ENCODE results near the gene DCAF11.

DCAF11 gene

GRCh38 chr14:24145219-24145618, 30.6 kb downstream of the DCAF11 start:
- Histone ChIP-seq H3K9ac (ENCODE audit: low read length in 2 of 2) (peak overlapping the region; percentile 29 to 93), H3K4me3 (ENCODE audit: low read length in 2 of 2) (no peak overlapping the region), H3K27me3 (ENCODE audit: control insufficient read depth in 1 of 2, insufficient read depth in 2 of 2, low read length in 2 of 2) (no peaks in the 10 kb centered on the region), H3K4me1 (ENCODE audit: control insufficient read depth, insufficient read depth, low read length) (peaks cover 43% of the 10 kb centered on the region), H3K36me3 (ENCODE audit: control insufficient read depth in 2 of 2, insufficient read depth in 2 of 2, low read length in 2 of 2) (peaks cover 11 to 17% of the 10 kb centered on the region in 2 donors), H3K27ac (ENCODE audit: low read length) (peak overlapping the region; percentile 88), H3K9me3 (ENCODE audit: control insufficient read depth in 2 of 2, low read length in 2 of 2) (no peaks in the 10 kb centered on the region)

GRCh38 chr14:24145690-24146452, 31.3 kb downstream of the DCAF11 start:
- Histone ChIP-seq H3K9ac (ENCODE audit: low read length in 2 of 2) (peak overlapping the region; percentile 89 to 93), H3K4me3 (ENCODE audit: low read length in 2 of 2) (peak overlapping the region; percentile 95 to 100), H3K4me1 (ENCODE audit: control insufficient read depth, insufficient read depth, low read length) (peaks cover 42% of the 10 kb centered on the region), H3K36me3 (ENCODE audit: control insufficient read depth in 2 of 2, insufficient read depth in 2 of 2, low read length in 2 of 2) (peaks cover 17 to 23% of the 10 kb centered on the region in 2 donors), H3K27ac (ENCODE audit: low read length) (peak overlapping the region; percentile 88), H3K9me3 (ENCODE audit: control insufficient read depth in 2 of 2, low read length in 2 of 2) (no peaks in the 10 kb centered on the region), H3K27me3 (ENCODE audit: control insufficient read depth in 1 of 2, insufficient read depth in 2 of 2, low read length in 2 of 2) (no peaks in the 10 kb centered on the region)

- H3K9ac ChIP-seq (ENCODE audit: low read length in 2 of 2): peak within 1 kb of the TSS; percentile 89 to 93
- peaks cover 39% of the 10 kb centered on the region for H3K4me1 ChIP-seq (ENCODE audit: control insufficient read depth, insufficient read depth, low read length)
- peaks cover 22 to 29% of the 10 kb centered on the region in 2 donors for H3K36me3 ChIP-seq (ENCODE audit: control insufficient read depth in 2 of 2, insufficient read depth in 2 of 2, low read length in 2 of 2)
- H3K4me3 ChIP-seq (ENCODE audit: low read length in 2 of 2): peak within 1 kb of the TSS; percentile 95 to 100
- no peaks in the 10 kb centered on the region for H3K9me3 ChIP-seq (ENCODE audit: control insufficient read depth in 2 of 2, low read length in 2 of 2)
- peak within 1 kb of the TSS; percentile 88 for H3K27ac ChIP-seq (ENCODE audit: low read length)
- no peaks in the 10 kb centered on the region for H3K27me3 ChIP-seq (ENCODE audit: control insufficient read depth in 1 of 2, insufficient read depth in 2 of 2, low read length in 2 of 2)
Observed at GRCh38 chr14:24146453-24146977, 31.9 kb downstream of the DCAF11 start, which contains the start of gene PSME2. PSME2 (minus strand) TSS chr14:24146610; CDS start chr14:24146581, 29 bp downstream.

GRCh38 chr14:24146978-24147760, 32.6 kb downstream of the DCAF11 start, which contains the start of gene RNF31:
RNF31 (plus strand) TSS chr14:24147498; CDS start chr14:24147699, 201 bp downstream.
- Histone ChIP-seq H3K27me3 (ENCODE audit: control insufficient read depth in 1 of 2, insufficient read depth in 2 of 2, low read length in 2 of 2) (no peaks in the 10 kb centered on the region), H3K9me3 (ENCODE audit: control insufficient read depth in 2 of 2, low read length in 2 of 2) (no peaks in the 10 kb centered on the region), H3K36me3 (ENCODE audit: control insufficient read depth in 2 of 2, insufficient read depth in 2 of 2, low read length in 2 of 2) (peaks cover 27 to 35% of the 10 kb centered on the region in 2 donors), H3K9ac (ENCODE audit: low read length in 2 of 2) (peak within 1 kb of the TSS; percentile 89 to 93), H3K4me1 (ENCODE audit: control insufficient read depth, insufficient read depth, low read length) (peaks cover 34% of the 10 kb centered on the region), H3K4me3 (ENCODE audit: low read length in 2 of 2) (peak within 1 kb of the TSS; percentile 95 to 100), H3K27ac (ENCODE audit: low read length) (peak within 1 kb of the TSS; percentile 88)

- H3K9ac ChIP-seq (ENCODE audit: low read length in 2 of 2): peak overlapping the region; percentile 79 to 93
- H3K4me3 ChIP-seq (ENCODE audit: low read length in 2 of 2): peak overlapping the region; percentile 95 to 100
- H3K36me3 ChIP-seq (ENCODE audit: control insufficient read depth in 2 of 2, insufficient read depth in 2 of 2, low read length in 2 of 2): peaks cover 27 to 35% of the 10 kb centered on the region in 2 donors
- peaks cover 33% of the 10 kb centered on the region for H3K4me1 ChIP-seq (ENCODE audit: control insufficient read depth, insufficient read depth, low read length)
- no peaks in the 10 kb centered on the region for H3K27me3 ChIP-seq (ENCODE audit: control insufficient read depth in 1 of 2, insufficient read depth in 2 of 2, low read length in 2 of 2)
- H3K9me3 ChIP-seq (ENCODE audit: control insufficient read depth in 2 of 2, low read length in 2 of 2): no peaks in the 10 kb centered on the region
- peak overlapping the region; percentile 88 for H3K27ac ChIP-seq (ENCODE audit: low read length)
Observed at GRCh38 chr14:24147761-24148428, 33.3 kb downstream of the DCAF11 start.

- Histone ChIP-seq H3K4me3 (ENCODE audit: low read length in 2 of 2) (no peak overlapping the region), H3K9me3 (ENCODE audit: control insufficient read depth in 2 of 2, low read length in 2 of 2) (no peaks in the 10 kb centered on the region), H3K4me1 (ENCODE audit: control insufficient read depth, insufficient read depth, low read length) (peaks cover 33% of the 10 kb centered on the region), H3K27ac (ENCODE audit: low read length) (no peak overlapping the region), H3K9ac (ENCODE audit: low read length in 2 of 2) (peak overlapping the region in 1 of 2 donors; percentile 36), H3K36me3 (ENCODE audit: control insufficient read depth in 2 of 2, insufficient read depth in 2 of 2, low read length in 2 of 2) (peaks cover 27 to 28% of the 10 kb centered on the region in 2 donors), H3K27me3 (ENCODE audit: control insufficient read depth in 1 of 2, insufficient read depth in 2 of 2, low read length in 2 of 2) (no peaks in the 10 kb centered on the region)
Observed at GRCh38 chr14:24149302-24149969, 34.9 kb downstream of the DCAF11 start.

GRCh38 chr14:24150061-24150460, 35.5 kb downstream of the DCAF11 start:
- peaks cover 29% of the 10 kb centered on the region for H3K4me1 ChIP-seq (ENCODE audit: control insufficient read depth, insufficient read depth, low read length)

GRCh38 chr14:24150567-24150966, 36.0 kb downstream of the DCAF11 start:
- Histone ChIP-seq H3K9me3 (ENCODE audit: control insufficient read depth in 2 of 2, low read length in 2 of 2) (no peaks in the 10 kb centered on the region), H3K36me3 (ENCODE audit: control insufficient read depth in 2 of 2, insufficient read depth in 2 of 2, low read length in 2 of 2) (peaks cover 38% of the 10 kb centered on the region in 2 donors), H3K4me1 (ENCODE audit: control insufficient read depth, insufficient read depth, low read length) (peaks cover 24% of the 10 kb centered on the region), H3K27ac (ENCODE audit: low read length) (no peak overlapping the region), H3K27me3 (ENCODE audit: control insufficient read depth in 1 of 2, insufficient read depth in 2 of 2, low read length in 2 of 2) (no peaks in the 10 kb centered on the region), H3K9ac (ENCODE audit: low read length in 2 of 2) (no peak overlapping the region), H3K4me3 (ENCODE audit: low read length in 2 of 2) (no peak overlapping the region)

More at GRCh38 chr14:24150061-24150460, 35.5 kb downstream of the DCAF11 start:
- Histone ChIP-seq H3K4me3 (ENCODE audit: low read length in 2 of 2) (no peak overlapping the region), H3K36me3 (ENCODE audit: control insufficient read depth in 2 of 2, insufficient read depth in 2 of 2, low read length in 2 of 2) (peaks cover 33% of the 10 kb centered on the region in 2 donors), H3K27ac (ENCODE audit: low read length) (no peak overlapping the region), H3K9ac (ENCODE audit: low read length in 2 of 2) (peak overlapping the region in 1 of 2 donors; percentile 36), H3K27me3 (ENCODE audit: control insufficient read depth in 1 of 2, insufficient read depth in 2 of 2, low read length in 2 of 2) (no peaks in the 10 kb centered on the region), H3K9me3 (ENCODE audit: control insufficient read depth in 2 of 2, low read length in 2 of 2) (no peaks in the 10 kb centered on the region)

- no peak overlapping the region for H3K9ac ChIP-seq (ENCODE audit: low read length in 2 of 2)
- H3K4me3 ChIP-seq (ENCODE audit: low read length in 2 of 2): no peak overlapping the region
- peaks cover 40 to 41% of the 10 kb centered on the region in 2 donors for H3K36me3 ChIP-seq (ENCODE audit: control insufficient read depth in 2 of 2, insufficient read depth in 2 of 2, low read length in 2 of 2)
- no peak overlapping the region for H3K27ac ChIP-seq (ENCODE audit: low read length)
- H3K9me3 ChIP-seq (ENCODE audit: control insufficient read depth in 2 of 2, low read length in 2 of 2): no peaks in the 10 kb centered on the region
- H3K4me1 ChIP-seq (ENCODE audit: control insufficient read depth, insufficient read depth, low read length): peaks cover 19% of the 10 kb centered on the region
- H3K27me3 ChIP-seq (ENCODE audit: control insufficient read depth in 1 of 2, insufficient read depth in 2 of 2, low read length in 2 of 2): no peaks in the 10 kb centered on the region
Observed at GRCh38 chr14:24150993-24151392, 36.4 kb downstream of the DCAF11 start.

All from stomach smooth muscle (tissue), 2 donors.